ENCODE data around the gene RAD18.

Gene RAD18

DNA sequence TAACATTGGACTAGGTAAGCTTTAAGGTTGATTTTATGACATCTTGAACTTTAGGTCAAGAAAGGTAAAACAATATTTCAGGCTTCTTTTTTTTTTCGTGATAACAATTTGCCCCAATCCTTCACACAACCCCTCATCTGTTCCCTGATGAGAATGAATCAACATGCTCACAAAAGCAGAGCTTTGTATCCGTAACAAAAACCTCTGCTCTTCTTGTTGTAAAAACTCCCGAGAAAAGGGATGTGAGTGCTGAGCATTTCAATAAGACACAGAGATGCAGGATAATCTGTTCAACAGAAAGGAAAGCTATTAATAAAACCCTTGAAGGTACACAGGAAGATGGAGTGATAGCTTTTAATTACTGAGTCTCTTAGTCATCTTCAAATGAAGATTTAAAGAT, 94.3 kb downstream of the RAD18 start:
- Histone ChIP-seq H3K27ac (ENCODE audit: low read depth, low read length) (no peak overlapping the region), H4K12ac (ENCODE audit: low read depth, low read length) (no peak overlapping the region), H3K4me3 (ENCODE audit: low read depth, low read length) (no peak overlapping the region), H3K18ac (ENCODE audit: low read length) (no peak overlapping the region), H3K36me3 (ENCODE audit: control insufficient read depth in 1 of 2, insufficient read depth in 2 of 2, low read length in 2 of 2) (no peaks in the 10 kb centered on the region), H3K4me1 (ENCODE audit: control insufficient read depth in 1 of 2, insufficient read depth in 2 of 2, low read length in 2 of 2) (peaks cover 10 to 15% of the 10 kb centered on the region in 2 experiments), H4K8ac (ENCODE audit: low read depth, low read length) (no peak overlapping the region), H3K27me3 (ENCODE audit: insufficient read depth, low read length) (no peaks in the 10 kb centered on the region), H4K91ac (ENCODE audit: low read depth, low read length) (no peak overlapping the region), H2AFZ (ENCODE audit: insufficient read depth, low read length, poor library complexity) (no peak overlapping the region), H3K9me3 (ENCODE audit: insufficient read depth, low read depth, low read length) (peaks cover 1% of the 10 kb centered on the region), H3K9ac (ENCODE audit: low read length) (no peak overlapping the region), H3K14ac (ENCODE audit: low read length) (no peak overlapping the region), H2AK5ac (ENCODE audit: low read length) (no peak overlapping the region), H3K79me2 (ENCODE audit: control insufficient read depth, insufficient read depth, low read length, poor library complexity) (peaks cover 2% of the 10 kb centered on the region), H2BK12ac (ENCODE audit: low read length) (no peak overlapping the region), H2BK120ac (ENCODE audit: insufficient read depth, low read length, poor library complexity) (no peak overlapping the region), H3K79me1 (ENCODE audit: low read length) (peaks cover 15% of the 10 kb centered on the region), H2BK5ac (ENCODE audit: low read depth, low read length, poor library complexity) (no peak overlapping the region), H3K4me2 (ENCODE audit: low read length) (no peak overlapping the region), H3K23ac (ENCODE audit: low read length) (no peak overlapping the region), H3K4ac (ENCODE audit: low read depth, low read length) (no peak overlapping the region)
- DNase-seq = no peak
- WGBS (ENCODE audit: extremely low coverage, insufficient coverage, insufficient read length) = no CpG with 5 or more reads among the region's 3 CpGs

DNA sequence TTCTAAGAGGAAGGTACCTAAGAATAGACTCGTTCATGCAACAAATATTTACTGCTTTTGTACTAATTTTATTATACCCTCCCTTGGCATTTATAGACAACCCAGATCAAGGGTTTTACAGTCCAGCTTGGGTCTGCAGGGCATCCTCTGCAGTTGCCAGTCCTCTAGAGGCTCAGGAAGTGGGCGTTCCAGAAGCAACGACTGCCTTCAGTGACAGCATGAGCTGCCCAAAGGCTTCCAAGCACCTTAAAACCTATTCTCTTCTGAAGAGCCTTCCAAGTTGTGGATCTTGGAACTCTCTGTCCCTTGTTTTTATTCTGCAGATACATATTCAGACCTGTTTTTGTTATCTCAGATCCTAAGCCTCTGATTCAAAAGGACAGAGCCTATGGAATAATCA, 95.6 kb downstream of the RAD18 start:
- Histone ChIP-seq H3K27me3 (ENCODE audit: insufficient read depth, low read length) (no peaks in the 10 kb centered on the region), H3K18ac (ENCODE audit: low read length) (no peak overlapping the region), H3K4me1 (ENCODE audit: control insufficient read depth in 1 of 2, insufficient read depth in 2 of 2, low read length in 2 of 2) (peaks cover 10% of the 10 kb centered on the region in 2 experiments), H4K91ac (ENCODE audit: low read depth, low read length) (no peak overlapping the region), H3K23ac (ENCODE audit: low read length) (no peak overlapping the region), H2AFZ (ENCODE audit: insufficient read depth, low read length, poor library complexity) (no peak overlapping the region), H2BK5ac (ENCODE audit: low read depth, low read length, poor library complexity) (no peak overlapping the region), H3K36me3 (ENCODE audit: control insufficient read depth in 1 of 2, insufficient read depth in 2 of 2, low read length in 2 of 2) (peaks cover 0 to 2% of the 10 kb centered on the region in 2 experiments), H4K8ac (ENCODE audit: low read depth, low read length) (no peak overlapping the region), H3K27ac (ENCODE audit: low read depth, low read length) (no peak overlapping the region), H3K79me2 (ENCODE audit: control insufficient read depth, insufficient read depth, low read length, poor library complexity) (peaks cover 2% of the 10 kb centered on the region), H3K9ac (ENCODE audit: low read length) (no peak overlapping the region), H3K79me1 (ENCODE audit: low read length) (peaks cover 9% of the 10 kb centered on the region), H3K4me2 (ENCODE audit: low read length) (no peak overlapping the region), H3K4ac (ENCODE audit: low read depth, low read length) (no peak overlapping the region), H4K12ac (ENCODE audit: low read depth, low read length) (no peak overlapping the region), H2AK5ac (ENCODE audit: low read length) (no peak overlapping the region), H2BK120ac (ENCODE audit: insufficient read depth, low read length, poor library complexity) (no peak overlapping the region), H3K14ac (ENCODE audit: low read length) (no peak overlapping the region), H3K9me3 (ENCODE audit: insufficient read depth, low read depth, low read length) (peaks cover 1% of the 10 kb centered on the region), H2BK12ac (ENCODE audit: low read length) (no peak overlapping the region), H3K4me3 (ENCODE audit: low read depth, low read length) (no peak overlapping the region)
- no CpG with 5 or more reads among the region's 3 CpGs for WGBS (ENCODE audit: extremely low coverage, insufficient coverage, insufficient read length)
- no peak for DNase-seq

DNA sequence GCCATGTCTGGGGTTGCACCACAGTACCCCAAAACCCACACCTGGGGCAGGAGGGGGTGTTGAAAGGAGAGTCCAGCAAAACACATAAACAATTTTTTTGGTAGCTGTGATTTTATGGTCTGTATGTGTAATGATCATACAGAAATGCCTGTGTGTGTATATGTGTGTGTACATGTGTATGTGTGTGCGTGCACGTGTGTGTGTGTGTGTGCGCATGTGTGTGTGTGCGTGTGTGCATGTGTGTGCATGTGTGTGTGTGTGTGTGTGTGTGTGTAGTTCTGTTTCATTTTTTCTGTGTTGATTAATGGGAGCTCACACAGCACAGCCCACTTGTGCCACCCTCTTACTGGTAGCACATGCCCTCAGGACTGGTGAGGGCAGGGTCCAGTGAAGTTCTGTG, 97.6 kb downstream of the RAD18 start:
- Histone ChIP-seq H3K27me3 (ENCODE audit: insufficient read depth, low read length) (no peaks in the 10 kb centered on the region), H3K9me3 (ENCODE audit: insufficient read depth, low read depth, low read length) (peaks cover 1% of the 10 kb centered on the region), H2BK5ac (ENCODE audit: low read depth, low read length, poor library complexity) (no peak overlapping the region), H2BK120ac (ENCODE audit: insufficient read depth, low read length, poor library complexity) (no peak overlapping the region), H3K18ac (ENCODE audit: low read length) (no peak overlapping the region), H3K79me1 (ENCODE audit: low read length) (peaks cover 3% of the 10 kb centered on the region), H3K79me2 (ENCODE audit: control insufficient read depth, insufficient read depth, low read length, poor library complexity) (no peaks in the 10 kb centered on the region), H4K12ac (ENCODE audit: low read depth, low read length) (no peak overlapping the region), H4K8ac (ENCODE audit: low read depth, low read length) (no peak overlapping the region), H2AFZ (ENCODE audit: insufficient read depth, low read length, poor library complexity) (no peak overlapping the region), H3K14ac (ENCODE audit: low read length) (no peak overlapping the region), H3K36me3 (ENCODE audit: control insufficient read depth in 1 of 2, insufficient read depth in 2 of 2, low read length in 2 of 2) (peaks cover 0 to 2% of the 10 kb centered on the region in 2 experiments), H3K27ac (ENCODE audit: low read depth, low read length) (no peak overlapping the region), H2AK5ac (ENCODE audit: low read length) (no peak overlapping the region), H3K4ac (ENCODE audit: low read depth, low read length) (no peak overlapping the region), H3K4me3 (ENCODE audit: low read depth, low read length) (peak overlapping the region; percentile 15), H3K4me1 (ENCODE audit: control insufficient read depth in 1 of 2, insufficient read depth in 2 of 2, low read length in 2 of 2) (peaks cover 3% of the 10 kb centered on the region in 2 experiments), H3K9ac (ENCODE audit: low read length) (no peak overlapping the region), H3K23ac (ENCODE audit: low read length) (no peak overlapping the region), H2BK12ac (ENCODE audit: low read length) (no peak overlapping the region), H3K4me2 (ENCODE audit: low read length) (no peak overlapping the region), H4K91ac (ENCODE audit: low read depth, low read length) (no peak overlapping the region)
- no peak for DNase-seq
- WGBS (ENCODE audit: extremely low coverage, insufficient coverage, insufficient read length) = no CpG with 5 or more reads among the region's 4 CpGs

DNA sequence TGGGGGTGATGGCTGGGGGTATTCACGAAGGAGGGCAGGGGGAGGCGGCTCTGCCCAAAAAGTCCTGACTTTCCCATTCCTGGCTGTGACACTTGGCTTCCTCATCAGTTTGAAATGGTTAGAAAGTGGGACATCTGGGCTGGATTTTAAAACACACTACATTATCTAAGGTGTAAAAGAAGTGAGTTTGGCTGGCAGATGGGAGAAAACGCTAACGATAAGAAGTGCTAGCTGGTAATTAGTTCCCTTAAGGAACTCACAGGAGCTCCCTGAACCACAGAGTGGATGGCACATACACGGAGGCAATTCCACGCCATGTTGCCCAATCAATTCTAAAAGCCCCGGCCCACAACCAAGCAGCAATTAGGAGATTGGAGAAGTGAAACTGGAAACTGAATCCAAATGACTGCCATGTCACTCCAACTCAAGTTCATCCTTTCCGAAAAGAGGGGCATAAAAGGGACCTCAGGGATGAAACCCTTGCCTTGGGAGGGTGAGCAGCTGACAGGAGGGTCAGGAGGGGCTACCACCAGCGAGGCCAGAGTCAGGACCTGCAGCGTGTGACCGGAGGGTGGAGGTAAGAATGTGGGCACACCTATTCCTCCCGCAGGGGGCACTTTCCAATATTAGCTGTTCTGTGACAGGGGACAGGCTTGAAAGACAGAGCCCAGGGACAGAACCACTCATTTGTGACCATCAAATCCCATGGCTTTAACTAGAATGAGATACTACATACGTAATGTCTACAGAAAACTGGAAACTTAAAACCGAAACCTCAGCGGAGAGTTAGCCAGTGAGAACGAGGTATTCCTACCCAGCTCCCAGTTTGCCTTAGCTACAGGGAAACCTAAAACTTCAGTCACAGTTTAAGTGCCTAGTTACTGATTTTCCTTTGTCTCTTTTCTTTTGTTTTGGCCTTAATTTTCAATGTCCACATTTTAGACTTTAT, 98.6 kb downstream of the RAD18 start:
- no CpG with 5 or more reads among the region's 16 CpGs for WGBS (ENCODE audit: extremely low coverage, insufficient coverage, insufficient read length)
- DNase-seq = no peak
- no peak overlapping the region for H3K14ac ChIP-seq (ENCODE audit: low read length)

More for the DNA sequence above, 98.6 kb downstream of the RAD18 start:
- H4K8ac ChIP-seq (ENCODE audit: low read depth, low read length) = no peak overlapping the region
- H3K4ac ChIP-seq (ENCODE audit: low read depth, low read length) = no peak overlapping the region
- no peaks in the 10 kb centered on the region for H3K79me1 ChIP-seq (ENCODE audit: low read length)
- no peak overlapping the region for H3K9ac ChIP-seq (ENCODE audit: low read length)
- no peak overlapping the region for H3K27ac ChIP-seq (ENCODE audit: low read depth, low read length)
- H2AK5ac ChIP-seq (ENCODE audit: low read length) = no peak overlapping the region
- H3K4me2 ChIP-seq (ENCODE audit: low read length) = no peak overlapping the region
- H3K23ac ChIP-seq (ENCODE audit: low read length) = no peak overlapping the region
- no peak overlapping the region for H2BK120ac ChIP-seq (ENCODE audit: insufficient read depth, low read length, poor library complexity)
- no peak overlapping the region for H2BK12ac ChIP-seq (ENCODE audit: low read length)
- peaks cover 1% of the 10 kb centered on the region for H3K9me3 ChIP-seq (ENCODE audit: insufficient read depth, low read depth, low read length)
- no peaks in the 10 kb centered on the region for H3K4me1 ChIP-seq (ENCODE audit: control insufficient read depth in 1 of 2, insufficient read depth in 2 of 2, low read length in 2 of 2)
- no peak overlapping the region for H4K91ac ChIP-seq (ENCODE audit: low read depth, low read length)
- no peaks in the 10 kb centered on the region for H3K79me2 ChIP-seq (ENCODE audit: control insufficient read depth, insufficient read depth, low read length, poor library complexity)
- no peaks in the 10 kb centered on the region for H3K27me3 ChIP-seq (ENCODE audit: insufficient read depth, low read length)
- no peak overlapping the region for H3K4me3 ChIP-seq (ENCODE audit: low read depth, low read length)
- no peak overlapping the region for H4K12ac ChIP-seq (ENCODE audit: low read depth, low read length)
- H2AFZ ChIP-seq (ENCODE audit: insufficient read depth, low read length, poor library complexity) = no peak overlapping the region
- H3K36me3 ChIP-seq (ENCODE audit: control insufficient read depth in 1 of 2, insufficient read depth in 2 of 2, low read length in 2 of 2) = peaks cover 0 to 2% of the 10 kb centered on the region in 2 experiments
- no peak overlapping the region for H3K18ac ChIP-seq (ENCODE audit: low read length)
- no peak overlapping the region for H2BK5ac ChIP-seq (ENCODE audit: low read depth, low read length, poor library complexity)
